Esophagus muscularis mucosa (tissue), 4 donors: ENCODE results near the gene ZBTB46.

Source experiments
- EP300 ChIP-seq: sonication (generic); formaldehyde crosslinking; IDR thresholded peaks from one replicate; pipeline ENCODE4 v1.6.1; 2017; ENCODE audit warnings: antibody characterized with exemption
- POLR2A ChIP-seq: fragments of 450-650 bp; IDR thresholded peaks from one replicate; pipeline ENCODE4 v1.6.1; 2017; ENCODE audit warnings: antibody characterized with exemption, moderate library complexity, mild to moderate bottlenecking, low read depth
- POLR2AphosphoS5 ChIP-seq, 2 donors: sonication (generic); formaldehyde crosslinking; IDR thresholded peaks; one replicate each; pipeline ENCODE4 v1.6.1; 2017; ENCODE audit warnings: antibody characterized with exemption in 2 of 2
- TF ChIP-seq, protein P1 (sequence below), 3 experiments: fragments of 200-600 bp in 2 of 3; fragments of 450-650 bp in 1 of 3; sonication (generic) in 2 of 3; IDR thresholded peaks; one replicate each; pipeline ENCODE4 v1.5.1; 2017 to 2019; ENCODE audit warnings: antibody characterized with exemption in 3 of 3, mild to moderate bottlenecking in 2 of 3, moderate library complexity in 1 of 3

- TF ChIP-seq, protein P1, sequence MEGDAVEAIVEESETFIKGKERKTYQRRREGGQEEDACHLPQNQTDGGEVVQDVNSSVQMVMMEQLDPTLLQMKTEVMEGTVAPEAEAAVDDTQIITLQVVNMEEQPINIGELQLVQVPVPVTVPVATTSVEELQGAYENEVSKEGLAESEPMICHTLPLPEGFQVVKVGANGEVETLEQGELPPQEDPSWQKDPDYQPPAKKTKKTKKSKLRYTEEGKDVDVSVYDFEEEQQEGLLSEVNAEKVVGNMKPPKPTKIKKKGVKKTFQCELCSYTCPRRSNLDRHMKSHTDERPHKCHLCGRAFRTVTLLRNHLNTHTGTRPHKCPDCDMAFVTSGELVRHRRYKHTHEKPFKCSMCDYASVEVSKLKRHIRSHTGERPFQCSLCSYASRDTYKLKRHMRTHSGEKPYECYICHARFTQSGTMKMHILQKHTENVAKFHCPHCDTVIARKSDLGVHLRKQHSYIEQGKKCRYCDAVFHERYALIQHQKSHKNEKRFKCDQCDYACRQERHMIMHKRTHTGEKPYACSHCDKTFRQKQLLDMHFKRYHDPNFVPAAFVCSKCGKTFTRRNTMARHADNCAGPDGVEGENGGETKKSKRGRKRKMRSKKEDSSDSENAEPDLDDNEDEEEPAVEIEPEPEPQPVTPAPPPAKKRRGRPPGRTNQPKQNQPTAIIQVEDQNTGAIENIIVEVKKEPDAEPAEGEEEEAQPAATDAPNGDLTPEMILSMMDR (IDR thresholded peaks at IDR 0.05) = peak; percentile 23 to 44 (median 23)
- TF ChIP-seq POLR2AphosphoS5 (IDR thresholded peaks at IDR 0.05) = peak in 1 of 2 donors; percentile 19
- no peak for TF ChIP-seq POLR2A
- TF ChIP-seq EP300 = no peak
Observed at GRCh38 chr20:63819224-63819921, 11.7 kb downstream of the ZBTB46 start.
